OCI-LY3 (cell line): ENCODE results near the gene NELL1.

Experiments used
- H2AFZ ChIP-seq: fragments of 200-600, 300-600 bp; shearing (Covaris generic); 2 replicates; pipeline ENCODE4 v1.6.0; 2014; ENCODE audit warnings: antibody characterized with exemption, low read depth, low read length
- H3K27ac ChIP-seq: fragments of 200-600, 300-600 bp; sonication (generic); 2 replicates; pipeline ENCODE4 v1.5.1; 2014; ENCODE audit warnings: mild to moderate bottlenecking, low read length, moderate library complexity, mixed read lengths
- H3K27me3 ChIP-seq: fragments of 200-600, 300-600 bp; sonication (generic); 2 replicates; pipeline ENCODE4 v1.6.1; 2014; ENCODE audit warnings: low read depth, low read length, mixed read lengths
- H3K36me3 ChIP-seq: fragments of 200-600, 300-600 bp; sonication (generic); replicated peaks from 2 replicates; pipeline ENCODE3; 2014; ENCODE audit warnings: low read depth, low read length, mixed read lengths
- H3K4me1 ChIP-seq: fragments of 300-600, 200-600 bp; sonication (generic); 2 replicates; pipeline ENCODE4 v1.6.1; 2014; ENCODE audit warnings: low read length, mixed read lengths
- H3K4me2 ChIP-seq: fragments of 200-600, 300-600 bp; sonication (generic); 2 replicates; pipeline ENCODE4 v1.6.1; 2014; ENCODE audit warnings: low read length, mixed read lengths
- H3K4me3 ChIP-seq: fragments of 300-600, 200-600 bp; sonication (generic); 2 replicates; pipeline ENCODE4 v1.5.1; 2014; ENCODE audit warnings: antibody characterized with exemption, mild to moderate bottlenecking, low read length, moderate library complexity
- H3K79me2 ChIP-seq: fragments of 300-600, 200-600 bp; shearing (Covaris generic); 2 replicates; pipeline ENCODE4 v1.6.1; 2014; ENCODE audit warnings: mild to moderate bottlenecking, low read length, mixed read lengths
- H3K9ac ChIP-seq: fragments of 300-600, 200-600 bp; shearing (Covaris generic); 2 replicates; pipeline ENCODE4 v1.6.0; 2014; ENCODE audit warnings: mild to moderate bottlenecking, low read length, moderate library complexity
- H3K9me3 ChIP-seq: fragments of 200-600, 300-600 bp; shearing (Covaris generic); 2 replicates; pipeline ENCODE4 v1.6.1; 2014; ENCODE audit warnings: low read length, mixed read lengths; ENCODE audit not compliant: insufficient read depth
- H4K20me1 ChIP-seq: fragments of 200-600, 300-600 bp; sonication (generic); 2 replicates; pipeline ENCODE4 v1.6.1; 2016; ENCODE audit warnings: low read length, mixed read lengths; ENCODE audit not compliant: insufficient read depth
- CTCF ChIP-seq: fragments of 200-600, 300-600 bp; sonication (generic); IDR thresholded peaks from 2 replicates; pipeline ENCODE4 v1.5.1; 2014; ENCODE audit warnings: antibody characterized with exemption, low read length, low read depth
- EZH2phosphoT487 ChIP-seq: fragments of 200-600 bp; shearing (Covaris generic); IDR thresholded peaks from 2 replicates; pipeline ENCODE4 v1.6.1; 2018; ENCODE audit warnings: antibody characterized with exemption, mixed run types, low read depth

The NELL1 gene

DNA sequence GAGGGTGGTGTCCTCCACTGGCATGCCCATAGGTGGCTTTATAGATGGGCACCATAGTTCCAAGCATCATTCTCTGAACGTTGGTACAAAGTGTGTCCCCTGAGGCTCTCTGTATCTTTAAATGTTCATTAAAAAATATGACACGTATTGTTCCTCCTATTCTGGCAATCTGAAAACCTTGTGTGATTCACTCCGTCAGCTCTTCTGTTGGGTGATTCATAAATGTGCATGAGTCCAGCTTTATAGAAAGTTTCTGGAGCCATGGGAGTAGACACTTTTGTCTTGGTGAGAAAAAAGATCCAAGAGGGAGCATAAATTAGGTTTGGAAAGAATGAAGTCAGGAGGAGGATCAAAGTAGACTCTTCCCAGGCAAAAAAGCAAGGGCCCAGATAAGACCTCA, 728.8 kb downstream of the NELL1 start:
- no peak overlapping the region for H3K27ac ChIP-seq
- peaks cover 5% of the 10 kb centered on the region for H3K4me1 ChIP-seq
- H3K4me2 ChIP-seq = no peak overlapping the region
- TF ChIP-seq EZH2phosphoT487 (no peak), CTCF (no peak)
- H3K9me3 ChIP-seq = no peaks in the 10 kb centered on the region
- H4K20me1 ChIP-seq = no peaks in the 10 kb centered on the region
- H2AFZ ChIP-seq = no peak overlapping the region
- no peaks in the 10 kb centered on the region for H3K36me3 ChIP-seq
- no peaks in the 10 kb centered on the region for H3K79me2 ChIP-seq
- H3K27me3 ChIP-seq = no peaks in the 10 kb centered on the region
- no peak overlapping the region for H3K9ac ChIP-seq
- no peak overlapping the region for H3K4me3 ChIP-seq

DNA sequence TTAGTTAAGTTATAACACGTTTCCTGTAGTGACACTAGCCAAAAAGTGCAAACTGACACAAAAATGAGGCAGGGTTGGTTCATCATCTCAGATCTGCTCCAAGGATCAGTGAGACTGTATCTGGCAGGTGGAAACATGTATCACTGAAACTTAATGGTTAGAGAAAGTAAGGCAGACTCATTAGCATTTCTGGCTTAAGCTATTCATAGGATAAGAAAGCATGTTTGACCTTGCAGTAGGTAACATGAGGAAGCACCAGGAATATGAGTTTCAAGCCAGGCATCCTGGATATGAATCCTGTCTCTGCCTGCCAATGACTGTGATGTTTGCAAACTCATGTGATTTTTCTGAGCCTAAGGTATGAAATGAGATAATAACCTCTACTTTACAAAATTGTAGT, 732.1 kb downstream of the NELL1 start:
- Histone ChIP-seq H3K4me2 (no peak overlapping the region), H3K9ac (no peak overlapping the region), H3K27ac (no peak overlapping the region), H3K27me3 (no peaks in the 10 kb centered on the region), H3K4me1 (peaks cover 13% of the 10 kb centered on the region), H4K20me1 (no peaks in the 10 kb centered on the region), H3K36me3 (no peaks in the 10 kb centered on the region), H3K4me3 (no peak overlapping the region), H3K79me2 (no peaks in the 10 kb centered on the region), H3K9me3 (no peaks in the 10 kb centered on the region), H2AFZ (no peak overlapping the region)
- TF ChIP-seq CTCF (no peak), EZH2phosphoT487 (no peak)

- no peaks in the 10 kb centered on the region for H4K20me1 ChIP-seq
- H3K4me3 ChIP-seq = no peak overlapping the region
- no peaks in the 10 kb centered on the region for H3K79me2 ChIP-seq
- no peak overlapping the region for H3K27ac ChIP-seq
- no peaks in the 10 kb centered on the region for H3K36me3 ChIP-seq
- no peaks in the 10 kb centered on the region for H3K9me3 ChIP-seq
- TF ChIP-seq CTCF = no peak
- TF ChIP-seq EZH2phosphoT487 = no peak
- no peak overlapping the region for H3K9ac ChIP-seq
- H3K27me3 ChIP-seq = no peaks in the 10 kb centered on the region
- H3K4me2 ChIP-seq = no peak overlapping the region
- peaks cover 13% of the 10 kb centered on the region for H3K4me1 ChIP-seq
- no peak overlapping the region for H2AFZ ChIP-seq
These were observed 732.9 kb downstream of the NELL1 start for GRCh38 chr11:21402274-21402673.

GRCh38 chr11:21403069-21403468, 733.7 kb downstream of the NELL1 start:
- TF ChIP-seq EZH2phosphoT487 = no peak
- no peak; the same call in 1 of the 2 replicates for TF ChIP-seq CTCF

More at GRCh38 chr11:21403069-21403468, 733.7 kb downstream of the NELL1 start:
- no peak overlapping the region for H3K27ac ChIP-seq
- no peak overlapping the region for H3K4me3 ChIP-seq
- no peak overlapping the region for H3K4me2 ChIP-seq
- H2AFZ ChIP-seq = no peak overlapping the region
- H3K4me1 ChIP-seq = peaks cover 13% of the 10 kb centered on the region
- no peaks in the 10 kb centered on the region for H3K27me3 ChIP-seq
- no peaks in the 10 kb centered on the region for H3K9me3 ChIP-seq
- no peaks in the 10 kb centered on the region for H4K20me1 ChIP-seq
- H3K79me2 ChIP-seq = no peaks in the 10 kb centered on the region
- H3K9ac ChIP-seq = no peak overlapping the region
- H3K36me3 ChIP-seq = no peaks in the 10 kb centered on the region
